Lower leg skin (tissue), 3 donors: ENCODE data around the gene KCNMB2.

Source experiments
- POLR2A ChIP-seq, 2 donors: fragments of 450-650 bp; IDR thresholded peaks; one replicate each; pipeline ENCODE4 v1.6.1; 2016 to 2017; ENCODE audit warnings: antibody characterized with exemption in 2 of 2, mild to moderate bottlenecking in 1 of 2, moderate library complexity in 1 of 2
- TF ChIP-seq, protein P1 (sequence below), 3 donors: fragments of 450-650 bp; IDR thresholded peaks; one replicate each; pipeline ENCODE4 v1.5.1; 2016; ENCODE audit warnings: antibody characterized with exemption in 3 of 3, mild to moderate bottlenecking in 3 of 3, moderate library complexity in 2 of 3

DNA sequence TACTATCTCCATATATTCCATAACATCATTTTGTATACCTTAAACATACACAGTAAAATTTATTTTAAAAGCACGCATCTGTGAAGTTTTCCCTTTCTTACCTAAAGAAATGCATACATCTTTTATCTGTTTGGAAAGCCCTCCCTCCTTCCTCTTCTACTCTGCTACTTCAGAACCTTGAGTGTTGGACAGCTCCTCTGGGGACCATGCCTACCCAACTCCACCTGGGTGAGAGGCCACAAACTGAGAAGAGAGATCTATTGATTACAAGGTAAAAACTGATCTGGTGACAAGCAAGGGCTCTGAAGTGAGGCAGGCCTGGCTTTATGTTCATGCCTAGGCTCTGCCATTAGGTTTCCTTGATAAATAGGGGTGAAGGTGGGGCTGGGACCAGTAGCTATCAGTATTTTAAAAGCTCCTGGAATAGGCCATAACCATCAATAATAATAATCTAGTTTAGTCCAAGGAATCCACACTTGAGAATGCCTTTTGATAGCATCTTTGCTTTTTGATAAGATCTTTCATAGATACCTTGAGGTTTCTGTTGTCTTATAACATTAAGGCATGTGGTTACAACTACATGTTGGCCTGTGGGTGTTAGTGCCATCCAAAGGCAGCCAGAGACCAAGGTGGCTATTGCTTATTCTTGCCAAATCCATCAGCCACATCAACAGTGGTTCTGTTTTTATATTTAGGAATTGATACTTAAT, 148.8 kb downstream of the KCNMB2 start:
- TF ChIP-seq, protein P1, sequence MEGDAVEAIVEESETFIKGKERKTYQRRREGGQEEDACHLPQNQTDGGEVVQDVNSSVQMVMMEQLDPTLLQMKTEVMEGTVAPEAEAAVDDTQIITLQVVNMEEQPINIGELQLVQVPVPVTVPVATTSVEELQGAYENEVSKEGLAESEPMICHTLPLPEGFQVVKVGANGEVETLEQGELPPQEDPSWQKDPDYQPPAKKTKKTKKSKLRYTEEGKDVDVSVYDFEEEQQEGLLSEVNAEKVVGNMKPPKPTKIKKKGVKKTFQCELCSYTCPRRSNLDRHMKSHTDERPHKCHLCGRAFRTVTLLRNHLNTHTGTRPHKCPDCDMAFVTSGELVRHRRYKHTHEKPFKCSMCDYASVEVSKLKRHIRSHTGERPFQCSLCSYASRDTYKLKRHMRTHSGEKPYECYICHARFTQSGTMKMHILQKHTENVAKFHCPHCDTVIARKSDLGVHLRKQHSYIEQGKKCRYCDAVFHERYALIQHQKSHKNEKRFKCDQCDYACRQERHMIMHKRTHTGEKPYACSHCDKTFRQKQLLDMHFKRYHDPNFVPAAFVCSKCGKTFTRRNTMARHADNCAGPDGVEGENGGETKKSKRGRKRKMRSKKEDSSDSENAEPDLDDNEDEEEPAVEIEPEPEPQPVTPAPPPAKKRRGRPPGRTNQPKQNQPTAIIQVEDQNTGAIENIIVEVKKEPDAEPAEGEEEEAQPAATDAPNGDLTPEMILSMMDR (IDR thresholded peaks at IDR 0.05) = no peak
- TF ChIP-seq POLR2A (IDR thresholded peaks at IDR 0.05) = no peak
